PFSK-1 (cell line): Measurements from ENCODE around the gene XYLT2.

Source experiments
- FOXP2 ChIP-seq: optimal IDR thresholded peaks from 2 replicates; pipeline ENCODE3; 2011; ENCODE audit warnings: borderline replicate concordance, control low read depth, inconsistent platforms; ENCODE audit not compliant: insufficient read depth; ENCODE audit errors: extremely low read length, extremely low read depth
- POLR2AphosphoS5 ChIP-seq: IDR thresholded peaks from 2 replicates; pipeline ENCODE4 v1.6.1; 2012; ENCODE audit warnings: low read depth, mild to moderate bottlenecking, control low read depth, low read length, moderate library complexity
- REST ChIP-seq, 2 experiments: IDR thresholded peaks; 2 replicates each; pipeline versions ENCODE4 v1.6.1 to v1.8.0; 2011 to 2012; ENCODE audit warnings: low read depth in 2 of 2, low read length in 2 of 2, control low read depth in 1 of 2, inconsistent platforms in 1 of 2, mild to moderate bottlenecking in 1 of 2, moderate library complexity in 1 of 2; ENCODE audit not compliant: insufficient read depth in 1 of 2
- SIN3A ChIP-seq: IDR thresholded peaks from 2 replicates; pipeline ENCODE4 v1.6.1; 2012; ENCODE audit warnings: mild to moderate bottlenecking, low read length, moderate library complexity, borderline replicate concordance; ENCODE audit not compliant: insufficient read depth
- TAF1 ChIP-seq: IDR thresholded peaks from 2 replicates; pipeline ENCODE4 v1.6.1; 2012; ENCODE audit warnings: low read length, control low read depth, borderline replicate concordance; ENCODE audit not compliant: insufficient read depth

The XYLT2 gene

DNA sequence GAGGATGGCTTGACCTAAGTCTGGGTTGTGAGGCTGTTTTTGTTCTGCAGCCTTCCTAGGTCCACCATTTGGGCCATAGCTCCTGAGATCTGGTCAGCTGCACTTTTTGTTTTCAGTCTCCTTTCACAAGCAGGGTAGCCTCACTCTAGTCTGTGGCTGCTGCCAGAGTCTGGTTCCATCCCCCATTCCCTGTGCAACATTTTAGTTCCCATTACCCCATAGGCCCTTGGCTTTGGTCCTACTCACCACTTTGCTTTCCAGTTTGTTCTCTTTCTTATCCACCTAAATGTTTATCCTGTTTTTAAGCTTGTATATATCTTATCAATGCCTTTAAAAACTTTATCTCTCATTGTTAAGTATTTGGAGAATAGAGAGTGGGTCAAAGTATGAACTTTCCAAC lies 6.5 kb upstream of the XYLT2 start:
- TF ChIP-seq POLR2AphosphoS5 (no peak), SIN3A (no peak), REST (IDR thresholded peaks at IDR 0.05; ENCODE audit: insufficient read depth in 1 of 2, low read depth in 2 of 2, low read length in 2 of 2) (no peak), TAF1 (no peak)

DNA sequence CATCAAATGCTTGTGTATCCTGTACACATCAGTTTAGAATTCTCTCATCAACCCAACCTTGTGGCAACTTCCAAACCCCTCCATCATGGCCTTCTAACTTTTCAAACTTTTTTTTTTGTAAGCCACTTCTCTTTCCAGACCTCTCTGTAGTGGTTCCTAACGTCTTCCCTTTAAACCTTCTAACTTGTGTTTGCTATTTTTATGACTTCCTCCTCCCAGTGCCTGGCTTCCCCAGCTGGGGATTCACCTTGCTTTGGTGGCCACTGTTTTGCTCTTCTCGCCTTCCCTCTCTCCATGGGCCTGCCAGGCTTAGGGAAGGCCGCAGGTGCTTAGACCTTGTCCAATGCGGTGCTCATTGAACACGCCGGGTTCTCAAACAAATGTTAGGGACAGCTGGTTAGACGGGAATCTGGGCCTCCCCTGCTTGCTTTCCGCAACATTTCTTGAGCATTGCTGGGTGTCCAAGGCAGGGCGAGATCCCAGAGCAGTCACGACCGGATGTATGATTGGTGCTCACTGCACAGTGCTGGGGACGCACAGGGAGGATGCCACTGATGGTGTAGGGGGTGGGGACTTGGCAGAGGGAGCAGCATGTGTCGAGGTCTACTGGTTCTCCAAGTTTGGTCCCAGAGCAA lies 1.1 kb upstream of the XYLT2 start:
- TF ChIP-seq SIN3A, result no peak
- no peak for TF ChIP-seq REST (IDR thresholded peaks at IDR 0.05; ENCODE audit: insufficient read depth in 1 of 2, low read depth in 2 of 2, low read length in 2 of 2)
- no peak for TF ChIP-seq FOXP2
- no peak for TF ChIP-seq POLR2AphosphoS5
- no peak for TF ChIP-seq TAF1

DNA sequence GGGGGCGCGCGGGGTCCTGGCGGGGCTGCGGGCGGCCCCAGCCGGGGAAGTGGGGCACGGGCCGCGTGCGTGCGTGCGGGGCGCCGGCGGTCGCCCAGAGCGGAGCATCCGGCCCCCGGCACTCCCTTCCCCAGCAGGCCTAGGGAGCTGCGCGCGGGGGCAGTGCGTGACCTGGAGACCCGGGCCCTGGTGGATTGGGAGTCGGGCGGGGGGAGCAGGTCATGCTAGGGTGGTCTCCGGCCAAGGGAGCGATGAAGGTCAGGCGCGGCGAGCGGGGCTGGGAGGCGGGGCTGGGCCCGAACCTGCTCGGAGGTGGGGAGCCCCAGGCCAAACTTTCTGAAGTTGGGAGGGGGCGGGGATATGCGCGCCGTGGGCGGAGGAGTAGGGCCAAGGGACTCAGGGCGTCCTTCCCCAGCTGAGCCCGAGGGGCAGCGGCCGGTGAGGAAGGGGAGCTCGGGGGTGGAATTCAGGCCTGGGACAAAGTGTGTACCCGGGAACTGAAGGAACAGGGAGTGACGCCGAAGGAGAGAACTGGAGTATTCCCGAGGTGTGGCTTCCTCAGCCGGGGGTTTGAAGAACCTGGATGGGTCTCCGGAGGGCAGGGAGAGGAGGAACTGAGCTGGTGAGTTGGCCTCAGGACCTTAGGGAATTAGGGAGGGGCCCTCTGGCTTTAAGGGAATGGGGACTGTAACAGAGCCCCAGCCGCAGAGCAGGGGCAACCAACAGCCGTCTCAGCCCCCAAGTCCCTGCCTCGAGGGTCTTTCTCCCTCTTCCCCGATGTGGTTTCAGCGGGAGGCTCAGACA lies 589 bp downstream of the XYLT2 start:
- TF ChIP-seq TAF1 (0 out of 2 replicates have a peak, but pooled peaks have one; percentile 42), POLR2AphosphoS5 (no peak)

DNA sequence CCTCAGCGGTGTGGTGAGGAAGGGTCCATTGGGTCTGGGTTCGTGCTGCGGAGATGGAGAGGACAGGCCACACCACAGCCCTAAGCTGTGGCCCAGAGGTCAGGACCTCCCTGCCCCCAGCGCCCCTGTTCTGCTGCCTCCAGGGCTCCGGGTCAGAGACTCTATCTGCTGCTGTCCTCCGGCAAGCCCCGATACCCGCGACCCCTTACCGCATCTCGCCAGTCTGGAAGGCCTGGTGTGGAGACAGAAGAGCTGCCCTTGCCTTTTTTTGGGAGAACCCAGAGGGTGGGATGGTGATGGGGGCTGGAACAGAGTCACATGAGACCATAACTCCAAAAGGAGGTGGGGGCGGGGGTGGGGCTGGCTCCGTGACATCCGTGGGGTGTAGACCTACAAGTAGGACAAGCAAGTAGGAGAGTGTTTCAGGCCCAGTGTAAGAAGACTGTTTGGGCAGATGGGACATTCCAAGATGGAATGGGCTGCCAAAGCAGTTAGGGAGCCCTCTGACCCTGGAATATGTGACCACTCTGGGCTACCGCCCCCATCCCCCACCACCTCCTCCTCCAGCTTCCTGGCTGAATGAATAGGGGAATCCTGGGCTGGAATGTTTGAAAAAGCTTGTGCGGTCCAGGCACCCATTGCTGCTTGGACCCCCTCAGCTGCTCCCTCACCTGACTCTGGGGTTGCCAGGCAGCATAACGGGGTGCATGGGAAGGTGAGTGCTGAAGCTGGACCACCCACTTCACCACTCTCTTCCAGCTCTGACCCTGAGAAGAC lies 1.4 kb downstream of the XYLT2 start:
- TF ChIP-seq POLR2AphosphoS5 (no peak), SIN3A (no peak), TAF1 (no peak), REST (IDR thresholded peaks at IDR 0.05; ENCODE audit: insufficient read depth in 1 of 2, low read depth in 2 of 2, low read length in 2 of 2) (no peak), FOXP2 (no peak)

- TF ChIP-seq SIN3A, result no peak
- no peak for TF ChIP-seq POLR2AphosphoS5
- no peak for TF ChIP-seq TAF1
- TF ChIP-seq FOXP2, result no peak
- no peak for TF ChIP-seq REST (IDR thresholded peaks at IDR 0.05; ENCODE audit: insufficient read depth in 1 of 2, low read depth in 2 of 2, low read length in 2 of 2)
These were observed 2.0 kb downstream of the XYLT2 start for GRCh38 chr17:50347894-50348291.
